Kidney (tissue), 14 donors: Measurements from ENCODE around the gene ACRBP. TPM values are rescaled to one million over a fixed set of nuclear protein-coding genes. Genes with fewer than 3 reads are reported as not detected.

Experiments
- DNase-seq, 5 donors: peaks; one replicate each; pipeline ENCODE4 v3.0.0-alpha.2; 2013 to 2020
- FAIRE-seq: peaks from 2 replicates; lab custom pipeline; 2012; peaks lifted over from hg19 to GRCh38; lab: Jason Lieb, UNC
- H3K27ac ChIP-seq, 2 donors: one replicate each; pipeline ENCODE4 v1.7.0; 2013; ENCODE audit warnings: low read depth in 2 of 2, low read length in 2 of 2, inconsistent platforms in 1 of 2
- H3K27me3 ChIP-seq: one replicate; pipeline ENCODE4 v1.7.1; 2013; ENCODE audit warnings: low read length, inconsistent platforms; ENCODE audit not compliant: control insufficient read depth, insufficient read depth
- H3K36me3 ChIP-seq, 3 donors: one replicate each; pipeline versions ENCODE4 v1.7.0 to v1.7.1; 2013; ENCODE audit warnings: low read length in 3 of 3, control low read depth in 1 of 3, inconsistent platforms in 1 of 3; ENCODE audit not compliant: insufficient read depth in 3 of 3, control insufficient read depth in 2 of 3
- H3K4me1 ChIP-seq, 3 donors: one replicate each; pipeline versions ENCODE4 v1.7.0 to v1.7.1; 2013; ENCODE audit warnings: low read length in 3 of 3, inconsistent platforms in 1 of 3, low read depth in 1 of 3; ENCODE audit not compliant: control insufficient read depth in 2 of 3, insufficient read depth in 2 of 3
- H3K4me3 ChIP-seq, 3 donors: one replicate each; pipeline versions ENCODE4 v1.7.0 to v1.8.1; 2013; ENCODE audit warnings: low read length in 3 of 3, control low read depth in 1 of 3, inconsistent platforms in 1 of 3
- H3K9ac ChIP-seq, 3 donors: one replicate each; pipeline versions ENCODE4 v1.7.0 to v1.7.1; 2013; ENCODE audit warnings: low read length in 3 of 3, control low read depth in 1 of 3, inconsistent platforms in 1 of 3
- H3K9me3 ChIP-seq, 3 donors: one replicate each; pipeline versions ENCODE4 v1.7.0 to v1.7.1; 2013; ENCODE audit warnings: low read length in 3 of 3, control low read depth in 1 of 3, inconsistent platforms in 1 of 3; ENCODE audit not compliant: control insufficient read depth in 2 of 3, insufficient read depth in 1 of 3
- intact Hi-C: fragments of 100-400 bp; cut with DNase I; formaldehyde crosslinking; loops from one replicate; pipeline ENCODE4 v1.11.1; 2022
- polyA plus RNA-seq: library from polyadenylated mRNA; stranded (reverse); fragments of 350-450 nt; fragmentation: Illumina TruSeq; extraction: RNeasy Lipid Tissue Mini Kit (QIAGEN cat#74804); gene quantifications from one replicate; pipeline ENCODE4 v1.2.3, GENCODE V29; 2014; ENCODE audit warnings: low read depth, low replicate concordance; ENCODE audit not compliant: insufficient read depth
- total RNA-seq: library from RNA; stranded (reverse); fragmentation: NEBNext Ultra II Directional; extraction: Animal tissue kit (Norgen Biotek cat#: 25700); gene quantifications from one replicate; pipeline ENCODE4 v1.2.1, GENCODE V29; 2021
- TF ChIP-seq, protein P1 (sequence below): IDR thresholded peaks from 3 replicates; pipeline ENCODE4 v1.5.1; 2012; ENCODE audit warnings: mild to moderate bottlenecking, moderate library complexity, borderline replicate concordance; ENCODE audit not compliant: insufficient read depth; ENCODE audit errors: extremely low read depth
- donor health status: control.
- donor health status: control.
- donor health status: control.
- donor health status: control.
- donor health status: control.
- donor health status: DM: yes; HTN: yes; CAD: no.
- donor health status: Normal renal cell carcinoma (clear cell type).

Gene ACRBP
- total and polyA plus RNA-seq, 2 donors from 2014 or later: 2.1 to 3.4 TPM

- Histone ChIP-seq H3K27ac (peak overlapping the region; percentile 92 to 97), H3K9me3 (no peaks in the 10 kb centered on the region), H3K9ac (no peak overlapping the region), H3K36me3 (no peaks in the 10 kb centered on the region), H3K27me3 (no peaks in the 10 kb centered on the region), H3K4me3 (peak overlapping the region in 1 of 3 donors; percentile 18), H3K4me1 (peaks cover 9 to 34% (median 29%) of the 10 kb centered on the region in 3 donors)
- intact Hi-C loops: no loop called here
- FAIRE-seq (no peak), DNase-seq (peak in 4 of 5 donors; percentile 79 to 92 (median 88))
- TF ChIP-seq, protein P1, sequence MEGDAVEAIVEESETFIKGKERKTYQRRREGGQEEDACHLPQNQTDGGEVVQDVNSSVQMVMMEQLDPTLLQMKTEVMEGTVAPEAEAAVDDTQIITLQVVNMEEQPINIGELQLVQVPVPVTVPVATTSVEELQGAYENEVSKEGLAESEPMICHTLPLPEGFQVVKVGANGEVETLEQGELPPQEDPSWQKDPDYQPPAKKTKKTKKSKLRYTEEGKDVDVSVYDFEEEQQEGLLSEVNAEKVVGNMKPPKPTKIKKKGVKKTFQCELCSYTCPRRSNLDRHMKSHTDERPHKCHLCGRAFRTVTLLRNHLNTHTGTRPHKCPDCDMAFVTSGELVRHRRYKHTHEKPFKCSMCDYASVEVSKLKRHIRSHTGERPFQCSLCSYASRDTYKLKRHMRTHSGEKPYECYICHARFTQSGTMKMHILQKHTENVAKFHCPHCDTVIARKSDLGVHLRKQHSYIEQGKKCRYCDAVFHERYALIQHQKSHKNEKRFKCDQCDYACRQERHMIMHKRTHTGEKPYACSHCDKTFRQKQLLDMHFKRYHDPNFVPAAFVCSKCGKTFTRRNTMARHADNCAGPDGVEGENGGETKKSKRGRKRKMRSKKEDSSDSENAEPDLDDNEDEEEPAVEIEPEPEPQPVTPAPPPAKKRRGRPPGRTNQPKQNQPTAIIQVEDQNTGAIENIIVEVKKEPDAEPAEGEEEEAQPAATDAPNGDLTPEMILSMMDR: no peak
These were observed 39.3 kb downstream of the ACRBP start for GRCh38 chr12:6607751-6608591.

DNA sequence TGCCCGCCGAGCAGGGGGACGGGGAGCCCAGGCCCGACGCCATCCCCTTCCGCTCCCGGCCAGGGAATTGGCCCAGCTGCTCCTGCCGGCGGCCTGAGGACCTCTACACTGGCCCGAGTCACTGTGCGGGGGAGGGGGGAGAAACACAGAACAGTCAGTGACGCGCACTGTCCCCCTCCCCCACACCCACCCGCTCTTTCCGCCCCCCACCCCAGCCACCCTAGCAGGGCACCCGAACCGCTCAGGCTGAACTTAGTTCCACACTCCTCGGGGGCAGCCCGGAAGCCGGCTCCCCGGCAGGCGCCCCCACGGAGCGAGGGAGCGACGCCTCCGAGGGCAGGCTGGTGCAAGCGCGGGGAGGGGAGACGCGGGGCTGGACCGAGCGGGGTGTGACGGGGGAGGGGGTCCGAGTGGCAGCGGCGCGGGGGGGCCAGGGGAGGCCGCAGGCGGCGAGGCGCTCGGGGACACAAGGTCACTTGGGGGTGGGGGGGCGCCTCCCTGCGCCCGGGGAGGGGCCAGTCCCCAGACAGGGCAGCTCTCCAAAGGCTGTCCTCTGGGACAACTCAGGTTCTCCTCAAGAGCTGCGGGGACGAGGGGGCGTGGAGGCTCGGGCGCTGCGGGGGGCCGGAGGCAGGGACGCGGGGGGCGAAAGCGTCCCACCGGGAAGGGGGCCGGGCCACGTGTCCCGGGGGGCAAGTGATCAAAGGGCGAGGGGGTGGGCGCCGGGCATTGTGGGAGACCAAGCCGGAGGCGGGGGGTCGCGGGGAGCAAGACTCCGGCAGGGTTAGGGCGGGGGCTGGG, 40.7 kb downstream of the ACRBP start:
- Histone ChIP-seq H3K9me3 (no peaks in the 10 kb centered on the region), H3K36me3 (peaks cover 5 to 9% (median 7%) of the 10 kb centered on the region in 3 donors), H3K27me3 (no peaks in the 10 kb centered on the region), H3K9ac (peak overlapping the region; percentile 11 to 80 (median 62)), H3K4me1 (peaks cover 3 to 25% (median 15%) of the 10 kb centered on the region in 3 donors), H3K4me3 (peak overlapping the region; percentile 70 to 85 (median 82)), H3K27ac (peak overlapping the region; percentile 92 to 97)
- TF ChIP-seq, protein P1: no peak
- intact Hi-C loops: no loop called here
- DNase-seq: peak; percentile 68 to 94 (median 85)
- no peak for FAIRE-seq

DNA sequence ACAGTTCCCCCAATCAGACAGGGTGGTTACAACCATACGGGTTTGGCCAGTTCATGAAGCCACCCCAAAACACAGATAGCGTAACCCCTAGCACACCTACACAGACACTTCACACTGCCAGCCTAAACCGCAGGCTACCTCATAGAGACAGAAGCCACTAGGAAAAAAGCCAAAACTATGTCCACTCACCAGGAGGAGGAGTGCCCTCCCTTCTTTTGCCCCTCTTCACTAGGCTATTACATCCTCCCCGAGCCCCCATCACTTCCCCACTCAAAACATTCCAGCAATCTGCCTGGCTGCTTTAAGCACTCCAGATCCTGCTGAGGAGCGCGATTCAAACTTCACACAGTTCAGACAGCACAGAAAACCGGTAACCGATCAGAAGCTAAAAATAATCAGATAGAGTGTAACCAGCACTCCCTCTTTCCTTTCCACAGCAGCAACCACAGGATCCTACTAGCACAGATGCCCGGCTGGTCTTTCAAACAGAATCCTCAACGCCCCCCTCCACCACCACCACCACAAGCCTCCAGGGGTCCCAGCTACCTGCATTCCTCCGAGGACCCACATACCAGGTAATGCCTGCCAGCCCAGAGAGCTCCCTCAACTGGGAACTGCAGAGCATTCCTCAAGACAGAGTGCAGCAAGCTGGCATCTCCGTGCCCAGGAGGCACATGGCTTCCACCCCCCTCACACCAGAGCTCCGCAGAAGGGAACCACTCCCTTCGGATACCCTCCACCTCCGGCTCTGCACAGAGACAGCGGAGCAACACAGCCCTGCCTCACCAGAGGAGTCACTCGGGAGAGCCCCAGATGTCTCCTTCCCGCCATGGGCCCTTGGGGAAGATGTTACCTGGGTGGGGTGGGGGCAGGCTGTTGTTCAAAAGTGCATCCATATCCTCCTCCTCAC, 41.6 kb downstream of the ACRBP start:
- Histone ChIP-seq H3K9ac (peak overlapping the region; percentile 11 to 80 (median 62)), H3K27ac (peak overlapping the region; percentile 70 to 97), H3K36me3 (peaks cover 11 to 17% (median 15%) of the 10 kb centered on the region in 3 donors), H3K9me3 (no peaks in the 10 kb centered on the region), H3K27me3 (no peaks in the 10 kb centered on the region), H3K4me1 (peaks cover 3 to 23% (median 15%) of the 10 kb centered on the region in 3 donors), H3K4me3 (peak overlapping the region; percentile 70 to 85 (median 82))
- FAIRE-seq (no peak), DNase-seq (peak in 2 of 5 donors; percentile 27 to 28)
- intact Hi-C loops: no loop called here
- TF ChIP-seq, protein P1: no peak
